HepG2 (cell line): ENCODE results near the gene FBXO44. TPM values are rescaled to one million over a fixed set of nuclear protein-coding genes. Genes with fewer than 3 reads are reported as not detected.

Source experiments
- ATAC-seq: fragments of 200-7000 bp; cut with Tn5 transposase; 3 replicates; pipeline ENCODE4 v1.9.1; 2020; ENCODE audit warnings: mild to moderate bottlenecking, moderate library complexity
- Bru-seq: library from RNA; stranded (reverse); fragments of 400-500 nt; gene quantifications from one replicate; lab custom pipeline; 2021; lab: Mats Ljungman, UMichigan
- BruChase-seq, 2 experiments: library from RNA; stranded (reverse); fragments of 400-500 nt; gene quantifications; one replicate each; lab custom pipeline; 2021; lab: Mats Ljungman, UMichigan
- BruUV-seq: library from RNA; stranded (reverse); fragments of 400-500 nt; replicated peaks from 2 replicates; lab custom pipeline; 2021; lab: Mats Ljungman, UMichigan
- CTCF ChIA-PET: fragments of 300-600 bp; formaldehyde crosslinking; extraction: SDS; loops from one replicate; lab custom pipeline; 2021; ENCODE audit warnings: low total read pairs, inconsistent platforms, low intra/inter-chr PET ratio; lab: Yijun Ruan, JAX
- POLR2A ChIA-PET: fragments of 350-600 bp; sonication (Branson Sonifier 250); formaldehyde crosslinking; loops from one replicate; lab custom pipeline; 2020; ENCODE audit warnings: antibody characterized with exemption, inconsistent platforms; lab: Yijun Ruan, JAX
- DNase-seq: peaks from one replicate; pipeline ENCODE4 v3.0.0-alpha.2; 2015; ENCODE audit warnings: low spot score
- FAIRE-seq: peaks from 3 replicates; lab custom pipeline; 2011; peaks lifted over from hg19 to GRCh38; lab: Jason Lieb, UNC
- H2AFZ ChIP-seq: one replicate; pipeline ENCODE4 v1.6.1; 2011; ENCODE audit warnings: low read length, inconsistent platforms
- H3K27ac ChIP-seq: fragments of 300-600 bp; 3 replicates; pipeline ENCODE4 v1.8.0; 2011; ENCODE audit warnings: mixed run types, mild to moderate bottlenecking, mixed read lengths, low read length, inconsistent platforms; ENCODE audit not compliant: insufficient read depth; ENCODE audit errors: extremely low read length
- H3K27me3 ChIP-seq, 2 experiments: fragments of 200-600 bp in 1 of 2; 2 replicates in 1 of 2; 3 replicates in 1 of 2; pipeline versions ENCODE4 v1.6.0 to v1.8.0; 2011; ENCODE audit warnings: low read length in 2 of 2, mild to moderate bottlenecking in 2 of 2, moderate library complexity in 2 of 2, inconsistent platforms in 1 of 2; ENCODE audit not compliant: insufficient read depth in 2 of 2, control insufficient read depth in 1 of 2
- H3K36me3 ChIP-seq, 2 experiments: fragments of 200-600 bp in 1 of 2; replicated peaks in 1 of 2; 2 replicates in 1 of 2; 3 replicates in 1 of 2; pipeline versions ENCODE4 v1.5.1 to v1.8.0; 2011; ENCODE audit warnings: low read length in 2 of 2, inconsistent platforms in 1 of 2; ENCODE audit not compliant: insufficient read depth in 2 of 2, control insufficient read depth in 1 of 2
- H3K4me1 ChIP-seq: 2 replicates; pipeline ENCODE4 v1.5.1; 2012; ENCODE audit warnings: low read length, inconsistent platforms; ENCODE audit not compliant: insufficient read depth
- H3K4me2 ChIP-seq: 2 replicates; pipeline ENCODE4 v1.6.0; 2011; ENCODE audit warnings: low read depth, low read length, inconsistent platforms
- H3K4me3 ChIP-seq, 3 experiments: fragments of 200-600 bp in 1 of 3; sonication (generic), shearing (Covaris generic) in 1 of 3; replicated peaks in 1 of 3; 2 replicates each; pipeline ENCODE4 v1.5.1; 2011 to 2016; ENCODE audit warnings: low read length in 3 of 3, inconsistent platforms in 2 of 3, low read depth in 2 of 3, mild to moderate bottlenecking in 2 of 3, control low read depth in 1 of 3, mixed read lengths in 1 of 3; ENCODE audit not compliant: insufficient read depth in 1 of 3
- H3K79me2 ChIP-seq: one replicate; pipeline ENCODE4 v1.6.1; 2011; ENCODE audit warnings: low read length, inconsistent platforms; ENCODE audit not compliant: insufficient read depth
- H3K9ac ChIP-seq: 2 replicates; pipeline ENCODE4 v1.6.0; 2011; ENCODE audit warnings: mild to moderate bottlenecking, low read depth, low read length, inconsistent platforms; ENCODE audit not compliant: insufficient read depth
- H3K9me3 ChIP-seq: 2 replicates; pipeline ENCODE4 v1.5.1; 2012; ENCODE audit warnings: mild to moderate bottlenecking, low read length
- H4K20me1 ChIP-seq: 2 replicates; pipeline ENCODE4 v1.6.0; 2011; ENCODE audit warnings: inconsistent platforms, mild to moderate bottlenecking, low read length, moderate library complexity; ENCODE audit not compliant: insufficient read depth
- AGO2 ChIP-seq: fragments of 200-400 bp; formaldehyde crosslinking; optimal IDR thresholded peaks from 2 replicates; pipeline ENCODE3; 2017; ENCODE audit warnings: mild to moderate bottlenecking, low read depth, low read length, moderate library complexity
- ARNT2 ChIP-seq: sonication (generic); formaldehyde crosslinking; IDR thresholded peaks from 2 replicates; pipeline ENCODE4 v1.8.0; 2022; ENCODE audit warnings: mild to moderate bottlenecking, low read depth, missing genetic modification reagents, moderate library complexity
- BRCA1 ChIP-seq: sonication (generic); formaldehyde crosslinking; IDR thresholded peaks from 2 replicates; pipeline ENCODE4 v1.4.0; 2020; ENCODE audit warnings: missing genetic modification reagents
- BRF2 ChIP-seq: sonication (generic); formaldehyde crosslinking; IDR thresholded peaks from 2 replicates; pipeline ENCODE4 v1.8.1; 2022; ENCODE audit warnings: mild to moderate bottlenecking, missing genetic modification reagents
- FOXK2 ChIP-seq: fragments of 450-650 bp; IDR thresholded peaks from 2 replicates; pipeline ENCODE4 v1.6.1; 2016
- IRF9 ChIP-seq: sonication (generic); formaldehyde crosslinking; IDR thresholded peaks from 2 replicates; pipeline ENCODE4 v1.8.0; 2022; ENCODE audit warnings: missing genetic modification reagents, mild to moderate bottlenecking, borderline replicate concordance
- PCBP2 ChIP-seq: fragments of 200-400 bp; formaldehyde crosslinking; optimal IDR thresholded peaks from 2 replicates; pipeline ENCODE3; 2018; ENCODE audit warnings: low read length, low read depth; ENCODE audit not compliant: poor library complexity, severe bottlenecking
- POLR2AphosphoS5 ChIP-seq: IDR thresholded peaks from 2 replicates; pipeline ENCODE4 v1.6.1; 2012; ENCODE audit warnings: low read depth, low read length
- SP5 ChIP-seq: IDR thresholded peaks from 2 replicates; pipeline ENCODE4 v1.6.1; 2016; ENCODE audit warnings: low read depth, borderline replicate concordance
- TCF7 ChIP-seq: sonication (generic); IDR thresholded peaks from 2 replicates; pipeline ENCODE4 v1.6.1; 2016; ENCODE audit warnings: antibody characterized with exemption, low read depth
- THAP11 ChIP-seq: IDR thresholded peaks from 2 replicates; pipeline ENCODE4 v1.6.1; 2016; ENCODE audit warnings: missing biosample characterization, missing genetic modification reagents
- YY1 ChIP-seq: IDR thresholded peaks from 2 replicates; pipeline ENCODE4 v1.6.1; 2011; ENCODE audit warnings: low read length, low read depth, moderate library complexity, mild to moderate bottlenecking; ENCODE audit not compliant: insufficient read depth, insufficient replicate concordance
- ZKSCAN8 ChIP-seq: IDR thresholded peaks from 2 replicates; pipeline ENCODE4 v1.6.1; 2016; ENCODE audit warnings: borderline replicate concordance, missing genetic modification reagents, missing compliant biosample characterization
- ZNF205 ChIP-seq: IDR thresholded peaks from 2 replicates; pipeline ENCODE4 v1.6.1; 2018; ENCODE audit warnings: missing biosample characterization, missing genetic modification reagents
- ZNF746 ChIP-seq: sonication (generic); formaldehyde crosslinking; IDR thresholded peaks from 2 replicates; pipeline ENCODE4 v1.8.0; 2022; ENCODE audit warnings: mild to moderate bottlenecking, missing genetic modification reagents
- ZSCAN31 ChIP-seq: sonication (generic); formaldehyde crosslinking; IDR thresholded peaks from 2 replicates; pipeline ENCODE4 v1.5.0; 2020; ENCODE audit warnings: low read depth, mild to moderate bottlenecking, missing genetic modification reagents
- WGBS: methylation state at CpG from one replicate; pipeline ENCODE4 v1.1.6; 2017; ENCODE audit warnings: low lambda C conversion rate; 5-methylcytosine and 5-hydroxymethylcytosine counted together
- in situ Hi-C: cut with HindIII; loops from 2 replicates; pipeline ENCODE4 v1.10.0; 2017; ENCODE audit warnings: low pct_unique_long_range_greater_than_20kb; ENCODE audit not compliant: extremely low pct_ligation_motif_present
- intact Hi-C: fragments of 100-400 bp; cut with micrococcal nuclease; formaldehyde crosslinking; loops from one replicate; pipeline ENCODE4 v1.10.0; 2022; ENCODE audit not compliant: unreplicated experiment
- long read RNA-seq, 2 experiments: library from RNA in 1 of 2; library from polyadenylated mRNA in 1 of 2; stranded (forward) in 1 of 2; unstranded in 1 of 2; transcript quantifications; one replicate each; pipeline ENCODE4 v2.0.0, GENCODE V29; 2019 to 2022
- polyA minus RNA-seq, 3 experiments: library from RNA; depleted of rRNA, polyadenylated mRNA; stranded (reverse); fragments of >200 nt; gene quantifications; 2 replicates each; pipeline ENCODE4 v1.2.3, GENCODE V29; 2011; ENCODE audit warnings: low replicate concordance in 1 of 3
- polyA plus RNA-seq, 8 experiments: library from polyadenylated mRNA; depleted of rRNA in 3 of 8; stranded (reverse) in 7 of 8; unstranded in 1 of 8; fragments of >200 nt; fragmentation: Illumina TruSeq in 4 of 8; extraction: Trizol in 4 of 8; gene quantifications; 2 replicates each; pipeline versions ENCODE4 v1.2.1 to v1.2.3, GENCODE V29; 2011 to 2016; ENCODE audit warnings: low read depth in 4 of 8, missing spikeins in 1 of 8, mixed read lengths in 1 of 8; ENCODE audit not compliant: insufficient read depth in 1 of 8
- total RNA-seq, 5 experiments: library from RNA; depleted of rRNA; stranded (reverse); fragments of >200 nt; fragmentation: Illumina TruSeq; extraction: Trizol; gene quantifications; 2 replicates each; pipeline ENCODE4 v1.2.3, GENCODE V29; 2016; ENCODE audit warnings: low read depth in 1 of 5

Gene FBXO44
- 13.4 and 22.4 TPM in 2 replicates for total RNA-seq (2016; rRNA removed; fragmentation: Illumina TruSeq; extraction: Trizol)
- 8.3 and 9.2 TPM in 2 replicates for total RNA-seq (2016; cell fraction: cytosol; rRNA removed; fragmentation: Illumina TruSeq; extraction: Trizol; ENCODE audit: low read depth)
- 13.9 and 21.3 TPM in 2 replicates for total RNA-seq (2016; cell fraction: insoluble cytoplasmic fraction; rRNA removed; fragmentation: Illumina TruSeq; extraction: Trizol)
- 11.8 and 12.2 TPM in 2 replicates for total RNA-seq (2016; cell fraction: membrane; rRNA removed; fragmentation: Illumina TruSeq; extraction: Trizol)
- 27.2 and 30.0 TPM in 2 replicates for total RNA-seq (2016; cell fraction: nucleus; rRNA removed; fragmentation: Illumina TruSeq; extraction: Trizol)
- 27.9 and 31.2 TPM in 2 replicates for polyA plus RNA-seq (2011; rRNA removed)
- 15.5 and 22.9 TPM in 2 replicates for polyA plus RNA-seq (2011; cell fraction: cytosol; rRNA removed)
- 216 and 281 TPM in 2 replicates for polyA plus RNA-seq (2011; cell fraction: nucleus; rRNA removed)
- polyA plus RNA-seq (2012), result 14.5 and 21.6 TPM in 2 replicates
- polyA plus RNA-seq (2016; cell fraction: cytosol; fragmentation: Illumina TruSeq; extraction: Trizol; ENCODE audit: low read depth), result 6.4 and 7.6 TPM in 2 replicates
- 16.6 and 20.5 TPM in 2 replicates for polyA plus RNA-seq (2016; cell fraction: insoluble cytoplasmic fraction; fragmentation: Illumina TruSeq; extraction: Trizol; ENCODE audit: low read depth)
- 10.7 and 11.0 TPM in 2 replicates for polyA plus RNA-seq (2016; cell fraction: membrane; fragmentation: Illumina TruSeq; extraction: Trizol; ENCODE audit: low read depth)
- polyA plus RNA-seq (2016; cell fraction: nucleus; fragmentation: Illumina TruSeq; extraction: Trizol; ENCODE audit: insufficient read depth, low read depth), result 63.3 and 73.9 TPM in 2 replicates
- polyA minus RNA-seq (2011; rRNA and poly(A)+ RNA removed; ENCODE audit: low replicate concordance), result 6.4 and 37.9 TPM in 2 replicates
- 5.6 and 11.0 TPM in 2 replicates for polyA minus RNA-seq (2011; cell fraction: cytosol; rRNA and poly(A)+ RNA removed)
- polyA minus RNA-seq (2011; cell fraction: nucleus; rRNA and poly(A)+ RNA removed), result 63.7 and 77.4 TPM in 2 replicates
- percentile 61 among the genes with signal in this experiment for Bru-seq, nascent RNA
- percentile 77 among the genes with signal in this experiment for BruChase-seq, experiment 1, labeled RNA remaining after a 6-hour chase
- percentile 71 among the genes with signal in this experiment for BruChase-seq, experiment 2, labeled RNA remaining after a 2-hour chase
- long read RNA-seq, experiment 1, transcript FBXO44-204 (5 exons, 1,734 nt), result major isoform, 9 of 20 reads
- long read RNA-seq, experiment 1, partial matches to known transcripts, result 2 of 20 reads
- long read RNA-seq, experiment 1, other reads (novel, unspliced or antisense), result 3 of 20 reads
- long read RNA-seq, experiment 2, transcript FBXO44-202 (6 exons, 2,903 nt), result major isoform, 5 of 31 reads
- long read RNA-seq, experiment 2, transcript FBXO44-204 (5 exons, 1,734 nt), result major isoform, 5 of 31 reads
- long read RNA-seq, experiment 2, partial matches to known transcripts, result 9 of 31 reads
- long read RNA-seq, experiment 2, other reads (novel, unspliced or antisense), result 11 of 31 reads

GRCh38 chr1:11654137-11654938, at the start of gene FBXO44, which contains the start of gene FBXO2:
Gene FBXO44, plus strand, starts transcription at chr1:11654877. Its CDS starts 959 bp downstream, at chr1:11655836.
Gene FBXO2, minus strand, starts transcription at chr1:11654429. Its CDS starts 89 bp downstream, at chr1:11654340.
- 0% methylated on average over 7 of the region's 94 CpGs for WGBS
- Histone ChIP-seq H3K9me3 (no peaks in the 10 kb centered on the region), H3K4me1 (peaks cover 59% of the 10 kb centered on the region), H3K27me3 (no peaks in the 10 kb centered on the region), H3K36me3 (peaks cover 5 to 16% of the 10 kb centered on the region in 2 experiments), H3K4me3 (peak within 1 kb of the TSS; percentile 81 to 89 (median 85)), H2AFZ (no peak within 1 kb of the TSS), H3K4me2 (peak within 1 kb of the TSS; percentile 88), H3K27ac (peak within 1 kb of the TSS; percentile 74), H3K9ac (peak within 1 kb of the TSS; percentile 83), H3K79me2 (peaks cover 20% of the 10 kb centered on the region), H4K20me1 (peaks cover 8% of the 10 kb centered on the region)
- ATAC-seq (peak; percentile 74), FAIRE-seq (no peak), DNase-seq (peak; percentile 62)
- CTCF ChIA-PET, result no interaction called here
- POLR2A ChIA-PET, result interaction anchor here (1.1 to 4.0 kb wide), 13 partner anchors 8 to 382 kb away, joined by 3 to 45 read pairs (median 5); partner anchors contain the start of genes AGTRAP, FBXO6, MIIP and UBIAD1
- BruUV-seq, result no TSS peak
- intact Hi-C loops (loop anchor here (5.0 kb wide), 2 partner anchors 63 to 148 kb away; no protein-coding TSS in a partner anchor), in situ Hi-C loops (no loop called here)
- TF ChIP-seq TCF7, result no peak
- peak; percentile 45; the same call in 1 of the 2 replicates for TF ChIP-seq SP5 (CRISPR knock-in tag)
- no peak for TF ChIP-seq FOXK2
- TF ChIP-seq ARNT2 (CRISPR knock-in tag), result peak; percentile 85
- 0 out of 2 replicates have a peak, but pooled peaks have one; percentile 41 for TF ChIP-seq ZNF746 (CRISPR knock-in tag)
- TF ChIP-seq AGO2, result peak; percentile 89
- TF ChIP-seq ZNF205 (CRISPR knock-in tag), result no peak
- TF ChIP-seq POLR2AphosphoS5, result peak; percentile 40
- no peak for TF ChIP-seq ZKSCAN8
- no peak for TF ChIP-seq BRF2 (CRISPR knock-in tag)
- 0 out of 2 replicates have a peak, but pooled peaks have one; percentile 28 for TF ChIP-seq IRF9 (CRISPR knock-in tag)
- TF ChIP-seq THAP11 (CRISPR knock-in tag), result no peak
- TF ChIP-seq PCBP2, result no peak
- TF ChIP-seq YY1, result no peak
- no peak for TF ChIP-seq BRCA1
- TF ChIP-seq ZSCAN31 (CRISPR knock-in tag), result no peak
